ENCODE data around the gene ANKRD36C.
"Not testable (repeated sequence)": the region's sequence is repeated elsewhere in the genome, so short reads cannot be mapped to it uniquely, and the experiment has no call there.

DNA sequence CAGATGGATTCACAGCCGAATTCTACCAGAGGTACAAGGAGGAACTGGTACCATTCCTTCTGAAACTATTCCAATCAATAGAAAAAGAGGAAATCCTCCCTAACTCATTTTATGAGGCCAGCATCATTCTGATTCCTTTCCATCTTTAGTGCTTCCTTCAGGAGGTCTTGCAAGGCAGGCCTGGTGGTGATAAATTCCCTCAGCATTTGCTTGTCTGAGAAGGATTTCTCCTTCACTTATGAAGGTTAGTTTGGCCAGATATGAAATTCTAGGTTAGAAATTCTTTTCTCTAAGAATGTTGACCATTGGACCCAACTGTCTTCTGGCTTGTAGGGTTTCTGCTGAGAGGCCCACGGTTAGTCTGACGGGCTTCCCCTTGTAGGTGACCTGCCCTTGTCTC lies 167.4 kb downstream of the ANKRD36C start:
- TF ChIP-seq, protein P1, sequence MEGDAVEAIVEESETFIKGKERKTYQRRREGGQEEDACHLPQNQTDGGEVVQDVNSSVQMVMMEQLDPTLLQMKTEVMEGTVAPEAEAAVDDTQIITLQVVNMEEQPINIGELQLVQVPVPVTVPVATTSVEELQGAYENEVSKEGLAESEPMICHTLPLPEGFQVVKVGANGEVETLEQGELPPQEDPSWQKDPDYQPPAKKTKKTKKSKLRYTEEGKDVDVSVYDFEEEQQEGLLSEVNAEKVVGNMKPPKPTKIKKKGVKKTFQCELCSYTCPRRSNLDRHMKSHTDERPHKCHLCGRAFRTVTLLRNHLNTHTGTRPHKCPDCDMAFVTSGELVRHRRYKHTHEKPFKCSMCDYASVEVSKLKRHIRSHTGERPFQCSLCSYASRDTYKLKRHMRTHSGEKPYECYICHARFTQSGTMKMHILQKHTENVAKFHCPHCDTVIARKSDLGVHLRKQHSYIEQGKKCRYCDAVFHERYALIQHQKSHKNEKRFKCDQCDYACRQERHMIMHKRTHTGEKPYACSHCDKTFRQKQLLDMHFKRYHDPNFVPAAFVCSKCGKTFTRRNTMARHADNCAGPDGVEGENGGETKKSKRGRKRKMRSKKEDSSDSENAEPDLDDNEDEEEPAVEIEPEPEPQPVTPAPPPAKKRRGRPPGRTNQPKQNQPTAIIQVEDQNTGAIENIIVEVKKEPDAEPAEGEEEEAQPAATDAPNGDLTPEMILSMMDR (IDR thresholded peaks at IDR 0.05), result not testable (repeated sequence)
- not testable (repeated sequence) for TF ChIP-seq POLR2AphosphoS5 (IDR thresholded peaks at IDR 0.05)
